IPS-18c (cell line): Measurements from ENCODE around the gene ECHDC3.
A peak's percentile ranks its signal among the peaks of the same experiment; 100 is the strongest.
"Not testable (repeated sequence)": the region's sequence is repeated elsewhere in the genome, so short reads cannot be mapped to it uniquely, and the experiment has no call there.

Experiments used
- H3K4me3 ChIP-seq: 2 replicates; pipeline ENCODE4 v1.7.0; 2013; ENCODE audit warnings: low read depth, mild to moderate bottlenecking, low read length, moderate library complexity; ENCODE audit not compliant: insufficient read depth
- H3K9me3 ChIP-seq: one replicate; pipeline ENCODE4 v1.6.1; 2013; ENCODE audit warnings: mild to moderate bottlenecking, low read length, moderate library complexity; ENCODE audit not compliant: control insufficient read depth, insufficient read depth

Gene ECHDC3

GRCh38 chr10:11742009-11742778 lies at the start of gene ECHDC3:
TSS of gene ECHDC3 (plus strand) at chr10:11742382. CDS start at chr10:11742577, 195 bp downstream.
- H3K4me3 ChIP-seq = peak within 1 kb of the TSS; percentile 50

GRCh38 chr10:11693376-11693775 lies 48.8 kb upstream of the ECHDC3 start:
- no peaks in the 10 kb centered on the region for H3K9me3 ChIP-seq
- H3K4me3 ChIP-seq = no peak overlapping the region

More at GRCh38 chr10:11742009-11742778, at the start of gene ECHDC3:
- H3K9me3 ChIP-seq = no peaks in the 10 kb centered on the region

- Histone ChIP-seq H3K4me3 (no peak overlapping the region), H3K9me3 (no peaks in the 10 kb centered on the region)
Observed at GRCh38 chr10:11695779-11696178, 46.4 kb upstream of the ECHDC3 start.

- Histone ChIP-seq H3K4me3 (no peak overlapping the region), H3K9me3 (no peaks in the 10 kb centered on the region)
Observed at GRCh38 chr10:11697718-11698527, 44.3 kb upstream of the ECHDC3 start.

- H3K4me3 ChIP-seq = no peak overlapping the region
- H3K9me3 ChIP-seq = no peaks in the 10 kb centered on the region
Observed at GRCh38 chr10:11698691-11699549, 43.3 kb upstream of the ECHDC3 start.

- Histone ChIP-seq H3K9me3 (no peaks in the 10 kb centered on the region), H3K4me3 (no peak overlapping the region)
Observed at GRCh38 chr10:11699550-11700097, 42.6 kb upstream of the ECHDC3 start.

GRCh38 chr10:11700539-11700938 lies 41.6 kb upstream of the ECHDC3 start:
- H3K9me3 ChIP-seq = no peaks in the 10 kb centered on the region
- H3K4me3 ChIP-seq = no peak overlapping the region

GRCh38 chr10:11701451-11702095 lies 40.6 kb upstream of the ECHDC3 start:
- H3K9me3 ChIP-seq = no peaks in the 10 kb centered on the region
- H3K4me3 ChIP-seq = no peak overlapping the region

GRCh38 chr10:11702264-11702663 lies 39.9 kb upstream of the ECHDC3 start:
- Histone ChIP-seq H3K9me3 (no peaks in the 10 kb centered on the region), H3K4me3 (no peak overlapping the region)

GRCh38 chr10:11704092-11704491 lies 38.1 kb upstream of the ECHDC3 start:
- no peaks in the 10 kb centered on the region for H3K9me3 ChIP-seq
- no peak overlapping the region for H3K4me3 ChIP-seq

- no peak overlapping the region for H3K4me3 ChIP-seq
- no peaks in the 10 kb centered on the region for H3K9me3 ChIP-seq
Observed at GRCh38 chr10:11705722-11706121, 36.5 kb upstream of the ECHDC3 start.

GRCh38 chr10:11706895-11707567 lies 35.2 kb upstream of the ECHDC3 start:
- Histone ChIP-seq H3K4me3 (no peak overlapping the region), H3K9me3 (no peaks in the 10 kb centered on the region)

- H3K4me3 ChIP-seq = no peak overlapping the region
- H3K9me3 ChIP-seq = no peaks in the 10 kb centered on the region
Observed at GRCh38 chr10:11707624-11708350, 34.4 kb upstream of the ECHDC3 start.

GRCh38 chr10:11708801-11709200 lies 33.4 kb upstream of the ECHDC3 start:
- H3K4me3 ChIP-seq, H3K9me3 ChIP-seq: not testable (repeated sequence)

- Histone ChIP-seq H3K4me3 (no peak overlapping the region), H3K9me3 (no peaks in the 10 kb centered on the region)
Observed at GRCh38 chr10:11712744-11713143, 29.4 kb upstream of the ECHDC3 start.
